HT-29 (cell line): Measurements from ENCODE around the gene MCFD2. TPM values are rescaled to one million over a fixed set of nuclear protein-coding genes. Genes with fewer than 3 reads are reported as not detected.
"Not testable (repeated sequence)": the region's sequence is repeated elsewhere in the genome, so short reads cannot be mapped to it uniquely, and the experiment has no call there.

Experiments used
- DNase-seq: peaks from one replicate; pipeline ENCODE4 v3.0.0-alpha.2; 2015; ENCODE audit warnings: low spot score
- total RNA-seq: library from RNA; depleted of rRNA; stranded (reverse); fragments of >200 nt; shearing (Covaris generic); gene quantifications from 2 replicates; pipeline ENCODE4 v1.2.3, GENCODE V29; 2014

MCFD2 gene
- total RNA-seq, 1 experiment from 2014 or later: 92.6 TPM

DNA sequence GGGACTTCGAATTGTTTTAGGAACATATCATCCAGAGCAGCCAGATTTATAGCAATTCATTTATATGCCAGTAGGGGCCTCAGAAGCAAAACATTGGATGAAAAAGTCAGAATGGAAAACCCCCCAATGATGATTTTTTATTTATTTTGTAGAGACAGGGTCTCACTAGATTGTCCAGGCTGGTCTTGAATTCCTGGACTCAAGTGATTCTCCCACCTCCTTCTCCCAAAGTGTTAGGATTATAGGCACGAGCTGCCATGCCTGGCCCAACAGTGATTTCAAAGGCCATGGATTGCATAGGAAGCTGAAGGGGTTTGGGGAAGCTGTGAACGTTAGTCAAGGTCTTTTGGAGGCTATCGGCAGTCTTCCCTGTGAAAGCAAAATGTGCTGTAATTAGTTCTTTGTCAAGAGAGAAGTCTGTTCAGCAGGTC is 21.9 kb upstream of the MCFD2 start:
- no peak for DNase-seq

DNA sequence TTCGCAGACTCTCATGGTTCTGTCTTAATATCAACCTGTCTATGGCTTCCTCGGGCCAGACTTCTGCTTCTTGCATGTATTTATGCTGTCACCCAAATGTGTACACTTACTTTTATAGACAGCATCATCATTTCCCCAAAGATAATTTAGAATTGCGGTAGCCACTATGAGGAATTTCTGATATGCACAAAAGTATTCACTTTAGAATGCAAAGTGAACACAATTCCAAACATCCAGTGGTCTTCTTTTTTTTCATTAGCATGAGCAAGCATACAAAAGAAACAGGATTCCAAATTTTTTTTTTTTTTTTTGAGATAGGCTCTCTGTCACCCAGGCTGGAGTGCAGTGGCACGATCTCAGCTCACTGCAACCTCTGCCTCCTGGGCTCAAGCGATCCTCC is 21.0 kb upstream of the MCFD2 start:
- no peak for DNase-seq

DNA sequence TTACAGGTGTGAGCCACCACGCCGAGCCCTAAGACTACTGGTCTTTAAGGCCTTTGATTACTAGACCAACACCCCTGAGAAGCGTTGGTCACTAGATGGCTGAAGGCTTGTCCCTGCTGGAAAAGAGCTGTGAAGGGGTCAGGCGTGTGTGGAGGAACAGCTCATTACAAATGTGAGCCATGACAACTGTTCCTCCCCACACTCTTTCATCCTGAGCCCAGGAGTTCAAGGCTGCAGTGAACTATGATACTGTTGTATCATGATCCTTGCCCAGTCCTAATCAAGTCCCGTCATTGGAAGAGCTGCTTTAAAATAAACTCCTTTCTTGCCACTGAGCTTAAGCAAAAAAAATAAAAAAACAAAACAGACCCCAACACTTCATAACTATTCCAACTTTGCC is 19.5 kb upstream of the MCFD2 start:
- DNase-seq: no peak

DNA sequence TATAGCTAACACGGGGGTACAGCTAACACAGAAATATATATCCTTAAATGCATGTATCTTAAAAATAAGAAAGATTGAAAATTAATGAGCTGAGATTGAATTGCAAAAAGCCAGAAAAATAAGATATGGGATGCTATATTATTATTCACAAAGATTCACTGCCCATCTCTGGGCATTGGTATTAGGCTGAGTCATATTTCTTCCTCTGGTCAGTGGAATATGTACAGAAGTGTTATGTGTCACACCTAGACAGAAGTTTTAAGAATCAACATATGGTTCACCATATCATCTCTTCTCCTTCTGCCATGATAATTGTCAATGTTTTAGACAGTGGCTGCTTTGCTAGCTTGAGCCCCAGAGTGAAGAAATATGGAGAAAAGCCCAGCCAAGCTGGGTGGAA is 14.0 kb upstream of the MCFD2 start:
- DNase-seq: no peak

DNA sequence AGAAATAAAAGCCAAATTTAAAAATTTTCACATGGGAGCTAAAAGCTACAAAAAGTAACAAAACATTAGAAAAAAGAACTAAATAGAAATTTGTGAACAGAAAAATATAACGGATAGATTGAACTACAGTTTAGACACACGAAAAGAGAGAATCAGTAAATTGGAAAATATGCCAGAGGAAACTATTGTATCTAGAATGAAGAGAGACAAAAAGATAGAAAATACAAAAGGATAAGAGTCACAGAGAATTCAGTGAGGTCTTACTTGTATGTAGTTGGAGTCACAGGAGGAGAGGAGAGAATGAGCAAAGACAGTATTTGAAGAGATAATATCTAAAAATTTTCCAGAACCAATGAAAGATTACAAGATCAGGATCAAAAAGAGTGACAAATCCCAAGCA is 11.3 kb upstream of the MCFD2 start:
- no peak for DNase-seq

DNA sequence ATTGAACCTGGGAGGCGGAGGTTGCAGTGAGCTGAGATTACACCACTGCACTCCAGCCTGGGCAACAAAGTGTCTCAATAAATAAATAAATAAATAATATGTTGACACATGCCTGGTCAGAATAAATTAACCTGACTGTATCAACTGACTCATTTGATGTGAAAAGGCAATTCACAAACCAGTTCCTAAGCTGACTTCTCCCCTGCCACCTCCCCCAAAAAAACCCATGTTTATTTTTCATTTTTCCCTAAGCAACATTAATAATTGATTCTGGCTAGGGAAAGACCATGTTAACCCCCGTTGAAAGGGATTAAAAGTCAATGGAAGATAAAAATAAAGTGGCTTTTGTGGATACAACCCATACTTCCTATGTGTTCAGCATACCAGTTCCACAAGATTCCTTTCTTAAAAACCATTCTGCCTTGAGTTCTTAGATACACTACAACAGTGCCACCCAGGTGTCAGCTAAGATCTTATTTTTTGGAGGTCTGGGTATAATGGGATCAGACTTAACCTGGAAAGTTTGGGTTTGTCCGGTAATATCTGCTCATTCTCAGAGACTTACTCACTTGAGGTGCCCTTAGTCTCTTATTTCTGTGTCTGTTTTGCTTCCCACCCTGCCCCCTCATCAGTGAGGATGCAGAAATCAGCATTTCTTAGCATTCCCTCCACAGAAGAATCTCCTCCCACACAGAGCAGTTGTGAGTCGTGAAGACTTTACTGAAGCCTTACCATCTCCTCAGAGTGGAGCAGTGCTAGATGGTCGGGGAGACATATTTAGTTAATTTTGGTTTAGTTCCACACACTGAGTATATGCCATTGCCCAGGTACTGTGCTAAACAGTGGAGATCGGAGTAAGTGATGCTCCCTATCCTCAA is 10.1 kb upstream of the MCFD2 start:
- DNase-seq: no peak

DNA sequence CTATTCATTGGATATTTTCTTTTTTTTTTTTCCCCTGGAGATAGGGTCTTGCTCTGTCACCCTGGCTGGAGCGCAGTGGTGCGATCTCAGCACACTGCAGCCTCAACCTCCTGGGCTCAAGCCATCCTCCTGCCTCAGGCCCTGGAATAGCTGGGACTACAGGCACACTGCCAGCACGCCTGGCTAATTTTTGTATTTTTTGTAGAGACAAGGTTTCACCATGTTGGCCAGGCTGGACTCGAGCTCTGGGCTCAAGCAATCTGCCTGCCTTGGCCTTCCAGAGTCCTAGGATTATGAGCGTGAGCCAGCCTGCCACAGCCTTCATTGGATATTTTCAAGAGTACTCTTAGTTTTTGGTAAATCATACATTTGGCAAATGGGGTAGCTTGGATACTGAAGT is 9.0 kb upstream of the MCFD2 start:
- DNase-seq: no peak

DNA sequence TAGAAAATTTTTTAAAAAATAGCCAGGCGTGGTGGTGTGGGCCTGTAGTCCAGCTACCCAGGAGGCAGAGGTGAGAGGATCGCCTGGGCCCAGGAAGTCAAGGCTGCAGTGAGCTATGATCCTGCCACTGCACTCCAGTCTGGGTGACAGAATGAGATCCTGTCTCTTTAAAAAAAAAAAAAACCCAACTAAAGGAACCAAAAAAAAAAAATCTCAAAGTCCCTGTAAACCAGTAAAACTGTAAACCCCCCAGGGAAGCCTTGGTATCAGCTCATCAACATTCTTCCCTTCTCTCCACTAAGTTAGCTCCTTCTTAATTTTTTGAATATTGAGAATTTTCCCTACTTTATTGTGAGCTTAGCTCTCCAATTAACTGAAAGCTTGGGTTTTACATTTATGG is 8.4 kb upstream of the MCFD2 start:
- no peak for DNase-seq

DNA sequence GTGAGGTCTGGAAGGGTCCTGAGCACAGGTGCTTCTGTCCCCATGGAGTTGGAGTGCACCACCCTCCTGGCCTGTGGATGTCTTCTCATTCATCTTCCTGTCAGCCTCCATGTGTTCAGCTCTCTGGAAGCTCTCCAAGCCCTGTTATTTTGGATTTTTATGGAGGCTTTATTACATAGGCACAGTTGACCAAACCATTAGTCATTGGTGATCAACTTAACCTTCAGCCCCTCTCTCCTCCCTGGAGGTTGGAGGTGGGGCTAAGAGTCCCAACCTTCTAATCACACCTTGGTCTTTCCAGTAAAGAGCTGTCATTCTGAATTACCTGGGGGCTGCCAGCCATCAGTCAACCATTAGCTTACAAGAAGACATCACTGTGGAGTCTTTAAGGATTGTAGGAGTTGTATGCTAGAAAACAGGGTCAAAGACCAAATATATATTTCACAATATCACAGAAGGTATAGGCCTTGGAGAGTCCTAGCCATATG is 7.5 kb upstream of the MCFD2 start:
- DNase-seq: no peak

DNA sequence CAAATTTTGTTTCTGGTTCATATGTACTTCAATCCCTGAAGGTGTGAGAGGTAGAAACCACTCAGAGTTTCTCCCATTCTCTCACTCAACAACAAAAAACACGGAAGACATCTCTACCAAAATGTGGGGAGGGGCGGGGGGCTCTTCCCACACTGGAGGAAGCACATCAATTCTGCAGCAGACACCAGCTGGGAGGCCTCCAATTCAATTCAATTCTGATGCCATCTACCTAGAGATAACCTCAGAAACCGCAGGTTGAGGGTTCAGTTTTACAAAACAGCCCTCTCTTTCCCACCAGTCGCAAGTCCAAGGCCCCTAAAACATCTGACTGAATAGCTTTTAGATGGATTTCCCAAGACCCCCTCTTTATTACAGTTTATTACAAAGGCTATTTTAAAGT is 7.0 kb upstream of the MCFD2 start:
- no peak for DNase-seq

DNA sequence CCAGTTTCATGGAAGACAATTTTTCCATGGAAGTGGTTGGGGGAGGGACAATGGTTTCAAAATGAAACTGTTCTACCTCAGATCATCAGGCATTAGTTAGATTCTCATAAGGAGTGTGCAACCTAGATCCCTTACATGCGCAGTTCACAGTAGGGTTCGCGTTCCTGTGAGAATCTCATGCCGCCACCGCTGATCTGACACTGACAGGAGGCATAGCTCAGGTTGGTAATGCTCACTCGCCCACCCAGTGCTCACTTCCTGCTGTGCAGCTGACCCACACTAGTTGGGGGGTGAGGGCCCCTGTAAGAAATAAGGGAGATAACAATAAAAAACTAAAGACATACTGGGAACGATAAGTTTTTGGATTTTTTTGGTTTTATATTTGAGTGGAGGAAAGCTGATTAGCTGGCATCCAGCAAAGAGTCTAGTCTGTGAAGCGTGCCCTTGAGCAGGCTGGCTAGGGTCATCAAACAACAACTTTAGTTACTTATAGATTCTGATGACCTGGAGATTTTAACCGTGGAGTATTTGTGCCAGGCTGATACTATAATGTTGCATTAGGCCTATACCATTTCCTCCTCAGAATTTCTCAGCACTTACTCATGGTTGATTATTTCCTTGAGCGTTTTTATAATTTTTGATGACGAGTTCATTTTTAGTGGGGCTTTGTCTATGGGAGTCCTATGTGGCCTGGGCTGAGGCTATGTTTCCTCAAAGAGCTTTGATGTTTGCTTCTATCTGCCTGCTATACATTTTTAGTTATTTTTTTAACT is 6.3 kb upstream of the MCFD2 start:
- no peak for DNase-seq

DNA sequence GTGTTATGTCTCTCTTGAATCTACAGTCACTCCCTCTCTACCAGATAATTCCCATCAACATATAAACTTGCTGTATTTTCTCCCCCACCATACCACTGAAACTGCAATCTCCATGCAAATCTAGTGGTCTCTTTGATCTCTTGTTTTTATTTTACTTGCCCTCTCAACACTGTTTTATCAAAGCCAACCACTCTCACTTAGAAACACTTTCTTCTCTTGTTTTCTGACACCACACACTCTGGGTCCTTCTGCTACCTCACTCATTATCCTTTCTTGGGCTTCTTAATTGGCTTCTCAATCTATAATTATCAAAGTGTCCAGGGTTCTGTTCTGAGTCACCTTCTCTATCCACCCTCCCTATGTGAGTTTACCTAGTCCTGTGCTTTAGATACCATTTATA is 2.0 kb upstream of the MCFD2 start:
- no peak for DNase-seq

DNA sequence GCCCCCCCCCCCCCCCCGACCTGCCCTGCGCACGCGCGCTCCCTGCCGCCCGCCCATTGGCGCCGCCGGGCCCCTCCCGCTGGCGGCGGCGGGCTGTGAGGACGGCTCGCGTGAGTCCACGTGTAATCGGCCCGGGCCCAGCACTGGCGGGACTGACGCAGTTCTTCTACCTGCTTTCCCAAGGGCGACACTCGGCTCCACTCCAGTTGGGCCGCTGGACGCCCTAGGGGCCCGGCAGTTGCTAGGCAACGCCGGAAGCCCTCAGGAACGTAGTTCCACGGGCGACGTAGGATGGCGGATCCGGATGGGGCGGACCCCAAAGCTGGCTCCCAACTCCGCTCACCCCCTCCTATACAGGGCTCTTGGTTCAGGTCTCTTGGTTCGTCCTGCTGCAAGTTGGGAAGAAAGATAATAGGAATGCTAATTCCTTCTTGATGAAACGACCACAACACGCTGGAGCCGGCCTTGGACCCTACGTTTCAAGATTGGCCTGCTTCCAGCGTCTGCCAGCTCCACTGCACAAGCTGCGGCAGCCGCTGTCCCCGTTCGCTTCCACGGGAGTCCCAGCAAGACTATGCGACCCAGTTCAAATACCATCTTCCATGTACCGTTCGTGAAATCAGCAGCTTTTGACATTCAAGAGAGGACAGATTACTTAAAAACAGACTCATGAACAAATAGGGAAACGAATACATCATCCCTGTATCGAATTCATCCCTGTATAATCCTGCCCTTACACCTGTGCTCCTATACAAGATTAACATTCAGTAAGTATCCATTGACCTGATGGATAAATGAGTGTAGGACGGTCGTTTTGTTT is 415 bp upstream of the MCFD2 start:
- DNase-seq: peak; percentile 94

DNA sequence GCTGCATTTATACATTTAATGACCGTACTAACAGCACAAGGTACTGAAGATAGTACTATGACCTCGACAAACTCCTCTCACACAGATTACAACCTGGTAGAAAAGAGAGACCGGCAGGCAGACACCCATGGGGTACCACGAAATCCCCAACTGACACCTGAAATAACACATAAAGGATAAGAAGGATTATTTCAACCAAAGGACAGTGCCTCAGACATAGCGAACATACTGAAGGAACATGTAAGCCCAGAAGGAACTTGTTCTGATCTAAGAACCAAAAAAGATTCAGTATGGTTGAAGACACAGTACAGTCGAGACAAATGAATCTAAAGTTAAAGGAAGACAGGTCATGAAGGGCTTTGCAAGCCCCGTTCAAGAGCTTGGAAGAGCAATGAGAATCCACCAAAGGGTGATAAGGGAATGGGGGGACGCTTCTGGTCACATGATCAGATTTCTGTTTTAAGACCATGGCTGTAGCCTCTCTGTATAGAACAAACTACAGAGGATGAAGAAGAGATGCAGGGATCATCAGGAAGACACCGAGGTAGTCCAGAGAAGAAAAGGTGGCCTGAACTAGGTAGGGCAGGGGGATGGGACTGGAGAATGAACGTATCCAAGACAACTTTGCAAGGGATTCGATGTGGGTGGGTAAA is 902 bp downstream of the MCFD2 start:
- peak; percentile 30 for DNase-seq

DNA sequence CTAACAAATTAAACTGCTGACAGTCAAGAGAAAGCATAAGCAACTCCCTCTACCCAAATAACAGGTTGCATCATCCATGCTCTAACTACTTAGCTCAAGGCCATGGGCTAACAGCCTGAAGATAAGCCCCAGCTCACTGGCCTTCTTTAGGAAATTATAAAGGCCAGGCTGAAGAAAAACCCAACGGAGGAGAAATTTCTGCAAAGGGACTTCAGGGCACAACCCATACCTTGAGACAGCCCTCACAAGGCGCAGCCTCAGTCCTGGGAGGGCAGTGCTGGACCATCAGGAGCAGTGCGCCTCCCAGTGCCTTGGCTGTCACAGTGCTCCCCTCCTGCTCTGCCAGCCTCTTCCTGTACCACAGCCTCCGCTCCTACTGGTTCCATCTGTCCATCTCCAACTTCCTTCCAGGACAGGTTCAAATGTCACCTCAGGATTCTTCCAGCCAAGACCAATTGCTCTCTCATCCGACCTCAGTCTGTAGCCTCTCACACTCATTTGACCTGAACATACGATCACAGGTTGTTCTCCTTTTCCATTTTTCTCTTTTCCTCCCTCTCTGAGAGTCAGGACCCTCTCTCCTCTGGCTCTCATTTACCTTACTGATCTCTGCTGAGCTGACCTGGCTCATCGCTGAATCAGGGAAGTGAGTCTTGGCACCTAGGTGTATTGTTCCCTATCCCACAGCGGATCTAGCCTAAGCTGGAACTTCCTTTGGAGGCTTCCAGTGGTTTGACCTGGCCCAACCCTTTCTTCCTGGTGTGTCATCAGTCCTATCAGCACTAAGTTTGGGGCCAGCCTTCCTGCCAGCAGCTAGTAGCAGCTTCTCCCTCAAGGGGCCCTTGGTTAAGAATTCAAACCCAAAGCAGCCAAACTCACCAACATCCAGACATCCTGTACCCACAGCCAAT is 1.9 kb downstream of the MCFD2 start:
- peak; percentile 57 for DNase-seq

DNA sequence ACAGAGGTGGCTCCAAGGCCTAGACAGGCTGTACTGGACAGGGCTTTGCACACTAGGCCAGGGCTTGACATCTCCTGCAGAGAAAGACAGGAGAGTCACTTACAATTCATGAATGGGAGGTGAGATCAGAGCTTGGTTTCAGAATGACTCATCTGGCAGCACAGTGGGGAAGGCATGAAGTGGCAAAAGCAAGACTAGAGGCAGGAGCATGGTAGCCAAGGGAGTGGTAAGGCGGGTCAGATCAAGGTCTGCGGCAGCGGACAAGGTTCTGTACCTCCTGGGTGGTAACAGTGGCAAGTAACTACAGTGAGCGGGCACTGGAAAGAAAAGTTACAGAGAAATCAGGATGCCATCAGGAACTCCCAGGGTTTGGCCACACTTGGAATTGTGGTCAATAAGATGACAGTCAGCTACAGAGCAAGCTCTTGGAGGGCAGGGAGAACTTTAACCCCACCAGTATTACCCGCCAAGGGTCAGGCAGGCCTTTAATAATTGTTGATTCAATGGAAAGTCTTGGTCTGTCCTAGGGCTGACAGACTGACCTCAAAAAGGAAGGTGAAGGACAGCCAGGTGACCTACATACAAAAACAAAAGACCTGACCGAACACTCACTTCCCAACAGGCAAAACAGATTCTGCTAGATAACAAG is 5.7 kb downstream of the MCFD2 start:
- peak; percentile 63 for DNase-seq

DNA sequence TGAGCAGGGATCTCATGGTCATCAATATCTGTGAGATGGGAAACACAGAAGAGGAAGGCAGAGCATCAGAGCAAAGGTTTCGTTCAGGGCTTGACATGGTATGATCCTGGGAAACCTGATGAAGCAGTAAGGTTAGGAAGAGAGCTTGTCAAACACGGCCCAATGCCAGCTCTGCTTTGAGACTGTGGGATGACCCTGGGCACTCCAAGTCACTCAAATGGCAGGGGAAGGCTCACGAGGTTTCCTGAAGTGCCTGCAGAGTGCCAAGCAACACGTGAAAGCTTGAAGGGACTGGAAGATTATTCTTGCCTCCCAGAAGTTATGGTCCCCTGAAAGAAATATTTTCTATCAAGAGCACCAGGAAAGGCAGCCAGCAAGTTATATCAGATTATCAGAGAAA is 6.5 kb downstream of the MCFD2 start:
- DNase-seq: no peak

DNA sequence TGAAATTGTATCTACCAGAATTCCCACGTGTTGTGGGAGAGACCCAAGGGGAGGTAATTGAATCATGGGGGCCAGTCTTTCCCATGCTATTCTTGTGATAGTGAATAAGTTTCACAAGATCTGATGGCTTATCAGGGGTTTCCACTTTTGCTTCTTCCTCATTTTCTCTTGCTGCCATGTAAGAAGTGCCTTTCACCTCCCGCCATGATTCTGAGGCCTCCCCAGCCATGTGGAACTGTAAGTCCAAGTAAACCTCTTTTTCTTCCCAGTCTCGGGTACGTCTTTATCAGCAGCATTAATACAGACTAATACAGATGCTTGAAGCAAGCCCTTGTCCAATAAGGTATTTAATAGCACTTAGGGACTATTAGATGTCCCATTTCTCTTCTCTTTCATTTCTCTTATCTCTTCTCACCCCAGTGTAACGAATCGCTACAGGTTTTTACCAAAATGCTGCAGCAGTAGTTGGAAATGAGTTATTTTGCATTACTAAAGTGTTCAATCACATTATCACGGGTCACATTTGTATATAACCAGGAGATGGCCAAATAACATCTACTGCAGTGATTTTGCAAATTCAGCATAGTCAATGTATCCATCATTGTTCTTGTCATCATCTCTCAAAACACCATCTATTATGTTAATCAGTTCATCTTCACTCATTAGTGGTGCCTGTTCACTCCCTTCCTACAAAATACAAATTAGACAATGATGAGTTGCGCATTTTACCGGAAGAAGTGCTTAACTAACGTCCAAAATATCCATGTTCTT is 10.5 kb downstream of the MCFD2 start:
- DNase-seq: not testable (repeated sequence)

DNA sequence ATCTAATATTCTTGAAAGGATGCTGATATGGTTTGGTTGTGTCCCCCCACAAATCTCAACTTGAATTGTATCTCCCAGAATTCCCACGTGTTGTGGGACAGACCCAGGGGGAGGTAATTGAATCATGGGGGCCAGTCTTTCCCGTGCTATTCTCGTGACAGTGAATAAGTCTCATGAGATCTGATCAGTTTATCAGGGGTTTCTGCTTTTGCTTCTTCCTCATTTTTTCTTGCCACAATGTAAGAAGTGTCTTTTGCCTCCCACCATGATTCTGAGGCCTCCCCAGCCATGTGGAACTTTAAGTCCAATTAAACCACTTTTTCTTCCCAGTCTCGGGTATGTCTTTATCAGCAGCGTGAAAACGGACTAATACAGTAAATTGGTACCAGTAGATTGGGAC is 12.6 kb downstream of the MCFD2 start:
- DNase-seq: not testable (repeated sequence)
